ENCODE data around the gene CD96.

The CD96 gene

DNA sequence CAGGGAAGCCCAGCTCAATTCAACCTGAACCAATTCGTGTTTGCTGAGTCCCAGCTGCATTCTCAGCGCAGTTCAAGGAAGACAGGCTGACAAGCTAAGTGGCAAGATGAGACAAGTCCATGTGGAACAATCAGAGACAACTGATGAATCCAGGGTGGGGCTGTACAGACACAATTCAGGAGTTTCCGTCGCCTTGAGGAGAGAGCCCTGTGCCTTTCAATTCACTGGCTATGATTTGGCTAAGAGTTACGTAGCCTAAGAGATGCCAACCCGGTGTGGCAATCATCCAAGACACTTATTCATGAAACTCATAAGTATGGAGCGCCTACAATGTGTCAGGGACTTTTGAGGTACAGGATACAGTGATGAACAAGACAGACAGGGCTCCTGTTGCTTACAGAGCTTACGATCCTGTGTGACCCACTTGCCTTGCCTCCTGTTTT is 68.6 kb downstream of the CD96 start:
- no peaks in the 10 kb centered on the region for H3K36me3 ChIP-seq (ENCODE audit: low read depth)

DNA sequence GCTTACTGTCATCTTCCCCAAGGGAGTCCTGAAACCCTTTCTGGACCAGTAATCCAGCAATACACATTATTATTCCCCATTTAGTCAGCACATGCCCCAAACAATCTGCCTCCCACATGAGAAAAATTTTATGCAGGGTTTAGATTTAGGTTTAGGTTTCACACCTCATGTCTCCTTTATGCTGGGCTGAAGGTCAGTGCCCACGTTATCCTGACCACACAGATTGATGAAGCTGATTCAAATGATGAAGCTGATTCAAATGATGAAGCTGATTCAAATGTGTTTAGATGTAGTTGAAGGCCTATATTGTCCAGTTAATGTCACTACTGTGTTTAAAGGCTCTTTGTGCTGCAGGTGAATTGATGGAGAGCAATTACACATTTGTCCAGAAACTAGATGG is 71.3 kb downstream of the CD96 start:
- H3K9me3 ChIP-seq (ENCODE audit: severe bottlenecking) = no peaks in the 10 kb centered on the region
- no peak for DNase-seq (ENCODE audit: low spot score)
- H3K4me3 ChIP-seq (ENCODE audit: severe bottlenecking) = no peak overlapping the region
- no peaks in the 10 kb centered on the region for H3K27me3 ChIP-seq (ENCODE audit: insufficient read depth, poor library complexity, severe bottlenecking)
- no peak overlapping the region for H3K27ac ChIP-seq (ENCODE audit: poor library complexity, severe bottlenecking)
- H3K4me1 ChIP-seq (ENCODE audit: insufficient read depth, poor library complexity, severe bottlenecking) = peaks cover 20% of the 10 kb centered on the region
- H3K36me3 ChIP-seq (ENCODE audit: low read depth) = no peaks in the 10 kb centered on the region
- TF ChIP-seq, protein P1, sequence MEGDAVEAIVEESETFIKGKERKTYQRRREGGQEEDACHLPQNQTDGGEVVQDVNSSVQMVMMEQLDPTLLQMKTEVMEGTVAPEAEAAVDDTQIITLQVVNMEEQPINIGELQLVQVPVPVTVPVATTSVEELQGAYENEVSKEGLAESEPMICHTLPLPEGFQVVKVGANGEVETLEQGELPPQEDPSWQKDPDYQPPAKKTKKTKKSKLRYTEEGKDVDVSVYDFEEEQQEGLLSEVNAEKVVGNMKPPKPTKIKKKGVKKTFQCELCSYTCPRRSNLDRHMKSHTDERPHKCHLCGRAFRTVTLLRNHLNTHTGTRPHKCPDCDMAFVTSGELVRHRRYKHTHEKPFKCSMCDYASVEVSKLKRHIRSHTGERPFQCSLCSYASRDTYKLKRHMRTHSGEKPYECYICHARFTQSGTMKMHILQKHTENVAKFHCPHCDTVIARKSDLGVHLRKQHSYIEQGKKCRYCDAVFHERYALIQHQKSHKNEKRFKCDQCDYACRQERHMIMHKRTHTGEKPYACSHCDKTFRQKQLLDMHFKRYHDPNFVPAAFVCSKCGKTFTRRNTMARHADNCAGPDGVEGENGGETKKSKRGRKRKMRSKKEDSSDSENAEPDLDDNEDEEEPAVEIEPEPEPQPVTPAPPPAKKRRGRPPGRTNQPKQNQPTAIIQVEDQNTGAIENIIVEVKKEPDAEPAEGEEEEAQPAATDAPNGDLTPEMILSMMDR (IDR thresholded peaks at IDR 0.05; ENCODE audit: poor library complexity, severe bottlenecking) = no peak
- no peak for ATAC-seq (ENCODE audit: low read depth)

More for the DNA sequence above, 68.6 kb downstream of the CD96 start:
- DNase-seq (ENCODE audit: low spot score) (peak; percentile 85), ATAC-seq (ENCODE audit: low read depth) (peak; percentile 97)
- no peaks in the 10 kb centered on the region for H3K9me3 ChIP-seq (ENCODE audit: severe bottlenecking)
- H3K27me3 ChIP-seq (ENCODE audit: insufficient read depth, poor library complexity, severe bottlenecking) = no peaks in the 10 kb centered on the region
- peak overlapping the region; percentile 99 for H3K27ac ChIP-seq (ENCODE audit: poor library complexity, severe bottlenecking)
- H3K4me3 ChIP-seq (ENCODE audit: severe bottlenecking) = no peak overlapping the region
- TF ChIP-seq, protein P1 (IDR thresholded peaks at IDR 0.05; ENCODE audit: poor library complexity, severe bottlenecking) = no peak
- peaks cover 20% of the 10 kb centered on the region for H3K4me1 ChIP-seq (ENCODE audit: insufficient read depth, poor library complexity, severe bottlenecking)

DNA sequence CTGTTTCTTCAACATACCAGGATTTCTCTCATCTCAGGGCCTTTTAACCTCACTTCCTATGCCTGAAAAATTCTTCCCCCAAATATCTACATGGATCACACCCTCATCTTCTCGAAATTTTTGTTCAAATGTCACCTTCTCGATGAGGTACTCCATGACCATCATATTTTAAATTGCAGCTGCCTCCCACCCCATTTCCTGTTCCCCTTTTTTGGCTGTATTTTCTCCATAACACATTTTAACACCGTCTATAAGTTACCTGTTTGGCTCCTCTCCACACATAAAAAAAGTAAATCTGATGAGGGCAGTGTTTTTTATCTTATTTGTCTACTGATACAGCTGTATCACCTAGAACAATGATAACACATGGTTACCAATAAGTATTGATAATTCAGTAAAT is 73.9 kb downstream of the CD96 start:
- Histone ChIP-seq H3K36me3 (ENCODE audit: low read depth) (no peaks in the 10 kb centered on the region), H3K27me3 (ENCODE audit: insufficient read depth, poor library complexity, severe bottlenecking) (no peaks in the 10 kb centered on the region), H3K4me3 (ENCODE audit: severe bottlenecking) (no peak overlapping the region), H3K27ac (ENCODE audit: poor library complexity, severe bottlenecking) (no peak overlapping the region), H3K4me1 (ENCODE audit: insufficient read depth, poor library complexity, severe bottlenecking) (peaks cover 11% of the 10 kb centered on the region), H3K9me3 (ENCODE audit: severe bottlenecking) (no peaks in the 10 kb centered on the region)
- TF ChIP-seq, protein P1 (IDR thresholded peaks at IDR 0.05; ENCODE audit: poor library complexity, severe bottlenecking) = no peak
- DNase-seq (ENCODE audit: low spot score) (no peak), ATAC-seq (ENCODE audit: low read depth) (no peak)

DNA sequence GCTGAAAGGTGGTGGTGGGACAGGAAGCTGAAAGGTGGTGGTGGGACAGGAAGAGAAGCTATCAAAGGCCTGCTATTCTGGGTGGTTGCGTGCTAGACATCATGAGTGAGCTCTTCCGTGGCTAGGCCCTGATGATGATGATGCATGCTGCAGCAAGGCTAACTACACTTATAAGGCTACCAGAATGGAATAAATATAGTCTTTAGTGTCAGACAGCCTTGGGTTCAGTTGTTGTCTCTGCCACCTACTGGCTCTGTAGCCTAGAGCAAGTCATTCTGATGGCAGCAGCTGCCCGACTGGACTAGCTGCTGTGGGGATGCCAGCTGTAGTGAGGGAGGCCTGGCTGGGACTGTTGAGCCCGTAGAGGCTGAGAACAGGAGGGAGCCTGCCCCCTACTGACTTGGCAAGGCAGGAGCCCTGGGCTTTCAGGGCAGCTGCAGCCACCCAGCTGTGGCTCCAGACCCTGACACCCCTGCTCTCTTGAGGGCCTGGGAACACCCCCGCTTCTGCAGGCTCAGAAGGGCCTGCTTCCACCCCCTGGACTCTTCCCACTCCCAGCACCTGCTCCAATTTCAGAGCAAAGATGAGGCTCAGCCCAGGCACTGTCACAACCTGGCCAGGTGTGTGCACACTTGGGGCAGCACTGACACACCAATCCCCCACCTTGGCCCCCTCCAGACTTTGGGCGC is 74.6 kb downstream of the CD96 start:
- TF ChIP-seq, protein P1 (IDR thresholded peaks at IDR 0.05; ENCODE audit: poor library complexity, severe bottlenecking) = no peak
- H3K36me3 ChIP-seq (ENCODE audit: low read depth) = no peaks in the 10 kb centered on the region
- H3K4me3 ChIP-seq (ENCODE audit: severe bottlenecking) = no peak overlapping the region
- no peaks in the 10 kb centered on the region for H3K27me3 ChIP-seq (ENCODE audit: insufficient read depth, poor library complexity, severe bottlenecking)
- DNase-seq (ENCODE audit: low spot score) = no peak
- ATAC-seq (ENCODE audit: low read depth) = peak; percentile 26; the same call in 1 of the 3 replicates
- no peaks in the 10 kb centered on the region for H3K9me3 ChIP-seq (ENCODE audit: severe bottlenecking)
- peaks cover 6% of the 10 kb centered on the region for H3K4me1 ChIP-seq (ENCODE audit: insufficient read depth, poor library complexity, severe bottlenecking)
- H3K27ac ChIP-seq (ENCODE audit: poor library complexity, severe bottlenecking) = no peak overlapping the region

DNA sequence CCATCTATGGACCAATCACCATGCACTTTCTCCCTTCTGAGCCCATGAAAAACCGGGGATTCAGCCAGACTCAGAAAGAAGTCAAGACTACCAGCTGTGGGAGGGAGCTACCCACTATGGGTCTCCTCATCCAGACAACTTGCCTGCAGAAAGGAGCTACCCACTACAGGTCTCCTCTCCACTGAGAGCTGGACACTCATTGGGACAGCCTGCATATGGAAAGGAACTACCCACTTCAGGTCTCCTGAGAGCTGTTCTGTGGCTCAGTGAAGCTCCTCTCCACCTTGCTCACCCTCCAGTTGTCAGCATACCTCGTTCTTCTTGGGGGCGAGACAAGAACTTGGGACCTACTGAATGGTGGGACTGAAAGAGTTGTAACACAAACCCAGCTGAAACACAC is 75.4 kb downstream of the CD96 start:
- H3K36me3 ChIP-seq (ENCODE audit: low read depth) = no peaks in the 10 kb centered on the region
- no peak for ATAC-seq (ENCODE audit: low read depth)

More for the DNA sequence above, 75.4 kb downstream of the CD96 start:
- DNase-seq (ENCODE audit: low spot score) = no peak
- H3K4me1 ChIP-seq (ENCODE audit: insufficient read depth, poor library complexity, severe bottlenecking) = peaks cover 6% of the 10 kb centered on the region
- no peak overlapping the region for H3K4me3 ChIP-seq (ENCODE audit: severe bottlenecking)
- no peaks in the 10 kb centered on the region for H3K27me3 ChIP-seq (ENCODE audit: insufficient read depth, poor library complexity, severe bottlenecking)
- H3K27ac ChIP-seq (ENCODE audit: poor library complexity, severe bottlenecking) = peak overlapping the region; percentile 11
- no peaks in the 10 kb centered on the region for H3K9me3 ChIP-seq (ENCODE audit: severe bottlenecking)
- TF ChIP-seq, protein P1 (IDR thresholded peaks at IDR 0.05; ENCODE audit: poor library complexity, severe bottlenecking) = no peak
